ENCODE data around the gene LSM14A. TPM values are rescaled to one million over a fixed set of nuclear protein-coding genes. Genes with fewer than 3 reads are reported as not detected.
"Not testable (repeated sequence)": the region's sequence is repeated elsewhere in the genome, so short reads cannot be mapped to it uniquely, and the experiment has no call there.

The LSM14A gene
- total RNA-seq, 1 donor from 2014 or later, result 89.5 TPM

DNA sequence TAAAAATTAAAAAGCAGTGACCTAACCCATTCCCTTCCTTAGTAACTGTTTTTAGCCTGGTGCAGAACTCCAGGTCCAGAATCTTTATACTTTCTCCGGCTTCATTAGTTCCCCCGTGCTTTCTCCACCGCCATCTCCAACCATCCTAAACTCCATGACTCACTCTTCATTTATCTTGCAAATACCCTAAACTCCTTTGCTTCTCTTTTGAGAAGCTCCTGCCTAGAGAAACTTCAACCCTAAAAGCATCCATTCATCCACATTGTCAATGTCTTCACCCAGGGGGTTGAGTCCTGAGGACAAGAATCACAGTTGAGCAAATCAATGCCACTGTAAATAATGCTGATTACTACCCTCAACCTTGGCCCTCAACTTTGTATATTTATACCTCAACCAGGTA, 65.0 kb downstream of the LSM14A start:
- Mint-ChIP-seq H3K36me3 (ENCODE audit: unreplicated experiment) (no peaks in the 10 kb centered on the region), H3K27ac (ENCODE audit: unreplicated experiment) (peak overlapping the region; percentile 35), H3K27me3 (ENCODE audit: unreplicated experiment) (peaks cover 4% of the 10 kb centered on the region), H3K9me3 (ENCODE audit: unreplicated experiment) (peaks cover 5% of the 10 kb centered on the region), H3K4me1 (ENCODE audit: low read depth, unreplicated experiment) (peaks cover 11% of the 10 kb centered on the region), H3K4me3 (ENCODE audit: unreplicated experiment) (peak overlapping the region; percentile 3)
- TF ChIP-seq, protein P1, sequence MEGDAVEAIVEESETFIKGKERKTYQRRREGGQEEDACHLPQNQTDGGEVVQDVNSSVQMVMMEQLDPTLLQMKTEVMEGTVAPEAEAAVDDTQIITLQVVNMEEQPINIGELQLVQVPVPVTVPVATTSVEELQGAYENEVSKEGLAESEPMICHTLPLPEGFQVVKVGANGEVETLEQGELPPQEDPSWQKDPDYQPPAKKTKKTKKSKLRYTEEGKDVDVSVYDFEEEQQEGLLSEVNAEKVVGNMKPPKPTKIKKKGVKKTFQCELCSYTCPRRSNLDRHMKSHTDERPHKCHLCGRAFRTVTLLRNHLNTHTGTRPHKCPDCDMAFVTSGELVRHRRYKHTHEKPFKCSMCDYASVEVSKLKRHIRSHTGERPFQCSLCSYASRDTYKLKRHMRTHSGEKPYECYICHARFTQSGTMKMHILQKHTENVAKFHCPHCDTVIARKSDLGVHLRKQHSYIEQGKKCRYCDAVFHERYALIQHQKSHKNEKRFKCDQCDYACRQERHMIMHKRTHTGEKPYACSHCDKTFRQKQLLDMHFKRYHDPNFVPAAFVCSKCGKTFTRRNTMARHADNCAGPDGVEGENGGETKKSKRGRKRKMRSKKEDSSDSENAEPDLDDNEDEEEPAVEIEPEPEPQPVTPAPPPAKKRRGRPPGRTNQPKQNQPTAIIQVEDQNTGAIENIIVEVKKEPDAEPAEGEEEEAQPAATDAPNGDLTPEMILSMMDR (IDR thresholded peaks at IDR 0.05; ENCODE audit: partially characterized antibody, unreplicated experiment), result no peak
- DNase-seq, result no peak

GRCh38 chr19:34237939-34238338, 65.6 kb downstream of the LSM14A start:
- DNase-seq, result no peak
- Mint-ChIP-seq H3K4me1 (ENCODE audit: low read depth, unreplicated experiment) (peaks cover 11% of the 10 kb centered on the region), H3K27me3 (ENCODE audit: unreplicated experiment) (peaks cover 4% of the 10 kb centered on the region), H3K36me3 (ENCODE audit: unreplicated experiment) (no peaks in the 10 kb centered on the region), H3K4me3 (ENCODE audit: unreplicated experiment) (no peak overlapping the region), H3K27ac (ENCODE audit: unreplicated experiment) (no peak overlapping the region), H3K9me3 (ENCODE audit: unreplicated experiment) (peaks cover 5% of the 10 kb centered on the region)
- TF ChIP-seq, protein P1 (IDR thresholded peaks at IDR 0.05; ENCODE audit: partially characterized antibody, unreplicated experiment), result no peak

DNA sequence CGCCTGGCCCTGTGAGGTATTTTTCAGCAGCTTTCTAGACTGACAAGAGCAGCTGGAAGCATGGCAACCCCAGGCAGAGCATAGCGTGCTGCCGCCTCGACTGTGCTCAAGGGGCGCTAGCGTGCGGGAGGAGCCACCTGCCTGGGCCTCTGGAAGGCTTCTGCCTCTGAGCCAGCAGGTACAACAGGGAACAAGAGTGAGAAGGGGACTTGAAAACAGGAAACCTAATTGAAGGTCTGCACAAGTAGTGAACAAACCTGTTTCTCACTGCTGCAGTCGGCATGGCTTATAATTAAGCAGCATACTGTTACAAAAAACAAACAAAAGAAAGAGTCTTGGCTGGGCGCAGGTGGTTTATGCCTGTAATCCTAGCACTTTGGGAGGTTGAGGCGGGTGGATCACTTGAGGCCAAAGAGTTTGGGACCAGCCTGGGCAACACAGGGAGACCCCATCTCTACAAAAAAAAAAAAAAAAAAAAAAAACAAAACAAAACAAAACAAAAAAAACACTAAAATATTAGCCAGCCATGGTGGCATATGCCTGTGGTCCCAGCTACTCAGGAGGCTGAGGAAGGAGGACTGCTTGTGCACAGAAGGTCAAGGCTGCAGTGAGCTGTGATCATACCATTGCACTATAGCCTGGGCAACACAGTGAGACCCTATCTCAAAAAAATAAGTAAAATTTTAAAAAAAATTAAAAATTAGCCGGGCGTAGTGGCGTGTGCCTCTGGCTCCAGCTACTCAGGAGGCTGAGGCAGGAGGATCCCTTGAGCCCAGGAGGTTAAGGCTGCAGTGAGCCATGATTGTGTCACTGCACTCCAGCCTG, 69.4 kb downstream of the LSM14A start:
- H3K36me3 Mint-ChIP-seq (ENCODE audit: unreplicated experiment), result no peaks in the 10 kb centered on the region
- H3K4me3 Mint-ChIP-seq (ENCODE audit: unreplicated experiment), result no peak overlapping the region
- H3K27ac Mint-ChIP-seq (ENCODE audit: unreplicated experiment), result peak overlapping the region; percentile 50
- H3K27me3 Mint-ChIP-seq (ENCODE audit: unreplicated experiment), result peaks cover 2% of the 10 kb centered on the region
- peak; percentile 77 for DNase-seq
- TF ChIP-seq, protein P1 (IDR thresholded peaks at IDR 0.05; ENCODE audit: partially characterized antibody, unreplicated experiment), result peak; percentile 59
- peaks cover 2% of the 10 kb centered on the region for H3K9me3 Mint-ChIP-seq (ENCODE audit: unreplicated experiment)
- H3K4me1 Mint-ChIP-seq (ENCODE audit: low read depth, unreplicated experiment), result peaks cover 4% of the 10 kb centered on the region

DNA sequence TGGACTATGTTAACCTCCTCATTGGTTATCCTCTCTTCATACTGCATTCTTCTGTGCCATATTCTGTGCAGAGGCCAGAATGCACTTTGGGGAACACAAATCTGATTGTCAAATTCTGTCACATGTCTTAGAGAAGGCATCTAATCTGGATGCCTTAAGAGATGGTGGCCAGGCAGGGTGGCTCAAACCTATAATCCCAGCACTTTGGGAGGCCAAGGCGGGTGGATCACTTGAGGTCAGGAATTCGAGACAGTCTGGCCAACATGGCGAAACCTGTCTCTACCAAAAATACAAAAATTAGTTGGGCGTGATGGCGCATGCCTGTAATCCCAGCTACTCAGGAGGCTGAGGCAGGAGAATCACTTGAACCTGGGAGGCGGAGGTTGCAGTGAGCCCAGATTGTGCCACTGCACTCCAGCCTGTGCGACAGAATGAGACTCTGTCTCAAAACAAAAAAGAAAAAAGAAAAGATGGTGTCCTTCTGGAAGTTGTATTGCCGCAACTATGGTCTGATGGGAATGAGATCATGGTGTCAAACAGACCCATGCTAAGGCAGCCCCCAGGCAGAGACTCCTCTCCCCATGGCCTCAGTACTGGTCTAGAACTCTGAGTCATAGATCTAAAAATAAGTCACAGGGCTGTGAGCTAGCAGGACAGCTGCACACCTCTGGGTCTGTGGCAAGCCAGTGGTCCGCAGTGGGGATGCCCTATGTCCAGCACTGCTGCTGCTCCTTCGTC, 71.0 kb downstream of the LSM14A start:
- H3K9me3 Mint-ChIP-seq (ENCODE audit: unreplicated experiment); H3K36me3 Mint-ChIP-seq (ENCODE audit: unreplicated experiment); DNase-seq; H3K27ac Mint-ChIP-seq (ENCODE audit: unreplicated experiment); H3K27me3 Mint-ChIP-seq (ENCODE audit: unreplicated experiment); H3K4me1 Mint-ChIP-seq (ENCODE audit: low read depth, unreplicated experiment); H3K4me3 Mint-ChIP-seq (ENCODE audit: unreplicated experiment): not testable (repeated sequence)

GRCh38 chr19:34243876-34244578, 71.7 kb downstream of the LSM14A start:
- Mint-ChIP-seq H3K4me1 (ENCODE audit: low read depth, unreplicated experiment) (no peaks in the 10 kb centered on the region), H3K27ac (ENCODE audit: unreplicated experiment) (no peak overlapping the region), H3K27me3 (ENCODE audit: unreplicated experiment) (peaks cover 2% of the 10 kb centered on the region)

More at GRCh38 chr19:34243876-34244578, 71.7 kb downstream of the LSM14A start:
- no peak for DNase-seq
- Mint-ChIP-seq H3K36me3 (ENCODE audit: unreplicated experiment) (no peaks in the 10 kb centered on the region), H3K9me3 (ENCODE audit: unreplicated experiment) (peaks cover 3% of the 10 kb centered on the region), H3K4me3 (ENCODE audit: unreplicated experiment) (no peak overlapping the region)
- TF ChIP-seq, protein P1 (IDR thresholded peaks at IDR 0.05; ENCODE audit: partially characterized antibody, unreplicated experiment), result no peak

Measured in glutamatergic neuron (in vitro differentiated cells).